Endometrium (tissue), 2 donors: ENCODE measurements around the gene NFE2L1.
A peak's percentile ranks its signal among the peaks of the same experiment; 100 is the strongest.
"Not testable (repeated sequence)": the region's sequence is repeated elsewhere in the genome, so short reads cannot be mapped to it uniquely, and the experiment has no call there.

Experiments
- FAIRE-seq: peaks from 2 replicates; lab custom pipeline; 2012; peaks lifted over from hg19 to GRCh38; lab: Jason Lieb, UNC
- donor health status: control.
- donor health status: control.

The NFE2L1 gene

DNA sequence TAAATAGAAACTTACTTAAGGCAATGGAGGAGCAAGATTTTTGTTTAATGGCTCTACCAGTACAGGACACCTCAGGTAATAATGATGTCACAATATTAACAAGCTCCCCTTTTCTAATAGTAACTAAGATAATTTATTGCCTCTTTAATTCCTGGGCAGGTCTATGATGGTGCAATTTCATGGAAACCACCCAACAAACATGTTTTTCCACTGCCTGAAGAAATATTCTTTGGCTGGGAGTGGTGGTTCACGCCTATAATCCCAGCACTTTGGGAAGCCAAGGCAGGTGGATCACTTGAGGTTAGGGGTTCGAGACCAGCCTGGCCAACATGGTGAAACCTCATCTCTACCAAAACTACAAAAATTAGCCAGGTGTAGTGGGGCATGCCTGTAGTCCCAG, 19.6 kb downstream of the NFE2L1 start:
- not testable (repeated sequence) for FAIRE-seq

GRCh38 chr17:48068491-48068961, 20.4 kb downstream of the NFE2L1 start:
- FAIRE-seq, result no peak

DNA sequence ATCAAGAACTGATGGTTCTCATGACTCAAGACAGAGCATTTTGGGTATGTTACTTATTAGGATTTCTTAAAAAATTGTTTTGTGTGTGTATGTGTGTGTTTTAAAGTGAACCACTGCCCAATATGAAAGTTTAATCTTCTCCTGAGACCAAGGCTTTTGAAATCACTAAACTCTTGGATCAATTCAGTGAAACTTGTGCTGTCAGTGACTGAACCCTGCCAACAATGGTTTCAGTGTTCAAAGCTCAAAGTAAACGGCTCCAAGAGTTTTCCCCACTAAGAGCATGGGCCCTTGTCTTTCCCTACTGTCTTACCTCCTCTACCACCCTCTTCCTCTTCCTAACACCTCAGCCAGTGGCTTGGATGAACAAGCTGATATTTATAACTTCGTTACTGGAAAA, 22.0 kb downstream of the NFE2L1 start:
- no peak for FAIRE-seq

GRCh38 chr17:48071654-48072053, 23.5 kb downstream of the NFE2L1 start:
- no peak for FAIRE-seq

DNA sequence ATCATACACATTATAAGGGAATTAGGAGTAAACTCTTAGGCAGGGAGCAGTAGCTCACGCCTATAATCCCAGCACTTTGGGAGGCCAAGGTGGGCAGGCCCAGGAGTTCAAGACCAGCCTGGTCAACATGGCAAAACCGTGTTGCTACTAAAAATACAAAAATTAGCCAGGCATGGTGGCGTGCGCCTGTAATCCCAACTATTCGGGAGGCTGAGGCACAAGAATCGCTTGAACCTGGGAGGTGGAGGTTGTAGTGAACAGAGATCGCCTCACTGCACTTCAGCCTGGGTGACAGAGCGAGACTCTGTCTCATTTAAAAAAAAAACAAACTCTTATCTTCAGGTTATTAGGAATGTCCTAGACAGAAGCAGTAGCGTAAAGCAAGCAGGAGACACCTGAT, 24.7 kb downstream of the NFE2L1 start:
- not testable (repeated sequence) for FAIRE-seq

GRCh38 chr17:48073566-48074094, 25.5 kb downstream of the NFE2L1 start:
- not testable (repeated sequence) for FAIRE-seq

DNA sequence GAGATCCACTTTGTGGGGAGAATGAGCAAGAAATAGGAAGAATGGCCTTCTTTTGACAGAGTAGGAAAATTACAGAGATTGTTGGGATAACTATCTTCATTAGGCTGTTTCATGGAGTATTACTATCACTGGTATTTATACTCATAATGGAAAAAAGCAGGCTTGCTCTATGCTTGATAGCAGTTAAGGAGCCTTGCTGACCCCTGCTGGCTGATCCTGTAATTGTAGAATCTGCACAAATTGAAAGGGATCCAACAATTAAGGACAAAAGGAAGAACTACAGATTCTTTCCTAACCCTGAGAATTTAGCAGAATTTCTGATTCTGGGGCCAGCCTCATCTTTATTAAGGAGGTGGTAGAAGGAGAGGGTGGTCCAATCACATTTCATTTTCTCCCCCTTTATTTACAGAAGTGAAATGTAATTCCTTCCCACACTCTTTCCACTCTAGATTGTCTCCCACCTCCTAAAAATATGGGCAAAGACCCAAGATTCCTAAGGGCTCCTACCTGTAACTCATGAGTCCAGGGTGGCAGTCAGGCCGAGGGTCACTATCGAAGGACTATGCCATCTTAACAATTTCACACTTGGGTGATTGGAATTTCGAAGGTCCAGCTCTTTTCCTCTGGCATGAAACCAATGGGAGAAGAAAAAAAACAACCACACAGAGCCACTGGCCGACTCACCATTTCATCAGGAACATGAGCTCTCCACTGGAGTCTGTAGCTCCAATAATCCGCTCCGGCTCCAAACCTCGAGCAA, 26.3 kb downstream of the NFE2L1 start:
- FAIRE-seq, result peak; percentile 70

DNA sequence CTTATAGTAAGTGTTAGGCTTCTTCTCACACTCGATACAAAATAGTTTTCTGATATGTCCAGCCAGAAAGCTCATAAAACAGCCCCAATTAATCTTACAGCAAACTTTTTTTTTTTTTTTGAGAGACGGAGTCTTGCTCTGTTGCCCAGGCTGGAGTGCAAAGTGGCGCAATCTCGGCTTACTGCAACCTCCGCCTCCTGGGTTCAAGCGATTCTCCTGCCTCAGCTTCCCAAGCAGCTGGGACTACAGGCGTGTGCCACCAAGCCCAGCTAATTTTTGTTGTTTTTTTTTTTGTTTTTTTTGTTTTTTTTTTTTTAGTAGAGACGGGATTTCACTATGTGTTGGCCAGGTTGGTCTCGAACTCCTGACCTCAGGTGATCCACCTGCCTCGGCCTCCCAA, 29.0 kb downstream of the NFE2L1 start:
- not testable (repeated sequence) for FAIRE-seq

- no peak for FAIRE-seq
These were observed 33.7 kb downstream of the NFE2L1 start for GRCh38 chr17:48081858-48082257.

GRCh38 chr17:48084932-48085331, 36.8 kb downstream of the NFE2L1 start:
- no peak for FAIRE-seq

GRCh38 chr17:48093341-48094045, 45.3 kb downstream of the NFE2L1 start:
- FAIRE-seq, result no peak

DNA sequence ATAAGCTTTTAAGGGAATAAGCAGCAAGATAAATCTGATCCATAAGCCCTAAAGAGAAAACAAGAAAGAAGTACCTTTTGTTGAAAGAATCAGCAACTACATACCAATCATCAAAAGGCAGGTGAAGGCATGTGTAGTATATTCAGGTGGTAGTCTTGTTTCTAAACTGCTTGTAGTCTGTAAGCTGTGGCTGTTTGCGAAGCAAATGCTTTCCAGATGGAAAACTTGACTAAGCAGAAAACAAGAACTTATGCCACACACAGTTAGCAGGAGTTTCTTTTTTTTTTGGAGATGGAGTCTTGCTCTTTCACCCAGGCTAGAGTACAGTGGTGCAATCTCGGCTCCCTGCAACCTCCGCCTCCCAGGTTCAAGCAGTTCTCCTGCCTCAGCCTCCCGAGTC, 47.5 kb downstream of the NFE2L1 start:
- FAIRE-seq, result no peak

DNA sequence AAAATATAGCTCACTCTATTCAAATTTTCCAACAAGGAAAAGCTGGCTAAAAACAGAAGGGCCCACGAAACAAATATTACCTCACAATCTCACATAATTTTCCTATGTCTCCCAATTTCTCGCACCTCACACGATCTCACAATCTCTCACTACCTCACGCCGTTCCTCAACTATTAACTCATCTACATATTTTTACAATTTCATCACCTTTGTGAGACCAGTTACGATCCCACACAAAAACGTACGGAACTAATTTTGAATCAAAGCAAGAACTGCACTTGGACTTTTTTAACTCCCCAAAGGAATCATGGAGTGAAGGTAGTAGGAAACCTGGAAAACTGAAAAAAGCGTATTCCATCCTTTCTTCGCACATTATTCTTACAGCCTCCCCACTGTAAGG, 52.0 kb downstream of the NFE2L1 start:
- no peak for FAIRE-seq

DNA sequence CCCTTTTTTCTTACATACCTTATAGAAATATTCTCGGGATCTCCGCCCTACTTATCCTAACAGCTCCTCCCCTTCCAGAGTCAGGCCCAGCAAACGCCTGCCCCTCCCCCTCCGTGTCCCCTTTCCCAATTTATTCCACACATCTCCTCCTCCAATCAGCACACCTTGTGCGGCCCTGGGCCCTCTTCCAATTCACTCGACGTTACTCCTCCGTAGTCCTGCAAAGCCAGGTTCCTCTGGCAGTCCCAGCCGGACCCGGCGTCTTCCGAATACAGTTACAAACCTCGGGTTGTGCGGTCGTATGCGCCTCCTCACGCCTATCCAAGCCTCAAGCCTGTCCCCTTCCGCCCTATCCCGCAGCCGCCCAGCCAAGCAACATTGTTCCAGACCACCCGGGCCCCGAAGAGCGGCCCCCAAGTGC, 52.4 kb downstream of the NFE2L1 start:
- FAIRE-seq, result no peak

GRCh38 chr17:48101012-48101720, 53.0 kb downstream of the NFE2L1 start, which contains the start of gene CBX1:
Gene CBX1, minus strand, starts transcription at chr17:48101478. Its CDS starts 24,474 bp downstream, at chr17:48077004.
- no peak for FAIRE-seq

GRCh38 chr17:48102043-48102750, 54.0 kb downstream of the NFE2L1 start:
- no peak for FAIRE-seq

DNA sequence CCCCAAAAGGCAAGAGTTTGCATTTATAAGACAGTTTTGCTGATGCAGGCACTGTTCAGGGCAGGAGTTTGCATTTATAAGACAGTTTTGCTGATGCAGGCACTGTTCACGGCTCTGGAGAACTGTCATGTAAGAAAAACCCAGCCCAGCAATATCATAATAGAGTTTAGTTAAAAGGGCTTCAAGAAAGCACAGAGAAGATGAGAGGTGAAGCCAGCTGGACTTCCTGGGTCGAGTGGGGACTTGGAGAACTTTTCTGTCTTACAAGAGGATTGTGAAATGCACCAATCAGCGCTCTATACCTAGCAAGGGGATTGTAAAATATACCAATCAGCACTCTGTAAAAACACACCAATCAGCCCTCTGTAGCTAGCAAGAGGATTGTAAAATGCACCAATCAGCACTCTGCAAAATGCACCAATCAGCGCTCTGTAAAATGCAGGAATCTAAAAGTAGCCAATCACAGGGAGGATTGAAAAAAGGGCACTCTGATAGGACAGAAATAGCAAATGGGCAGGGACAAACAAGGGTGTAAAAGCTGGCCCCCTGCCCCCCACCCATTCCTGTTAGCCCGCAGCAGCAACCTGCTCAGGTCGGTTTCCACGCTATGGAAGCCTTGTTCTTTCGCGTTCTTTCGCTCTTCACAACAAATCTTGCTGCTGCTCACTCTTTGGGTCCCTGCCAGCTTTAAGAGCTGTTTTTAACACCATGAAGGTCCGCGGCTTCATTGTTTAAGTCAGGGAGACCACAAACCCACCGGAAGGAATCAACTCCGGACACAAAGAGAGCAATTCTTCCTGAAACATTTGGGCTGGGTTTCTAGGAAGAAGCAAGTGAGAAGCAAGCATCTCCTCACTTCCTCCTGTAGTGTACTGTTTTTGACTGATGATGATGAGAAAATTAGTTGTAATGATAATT, 54.9 kb downstream of the NFE2L1 start:
- no peak for FAIRE-seq

- no peak for FAIRE-seq
These were observed 56.3 kb downstream of the NFE2L1 start for GRCh38 chr17:48104440-48104839.

DNA sequence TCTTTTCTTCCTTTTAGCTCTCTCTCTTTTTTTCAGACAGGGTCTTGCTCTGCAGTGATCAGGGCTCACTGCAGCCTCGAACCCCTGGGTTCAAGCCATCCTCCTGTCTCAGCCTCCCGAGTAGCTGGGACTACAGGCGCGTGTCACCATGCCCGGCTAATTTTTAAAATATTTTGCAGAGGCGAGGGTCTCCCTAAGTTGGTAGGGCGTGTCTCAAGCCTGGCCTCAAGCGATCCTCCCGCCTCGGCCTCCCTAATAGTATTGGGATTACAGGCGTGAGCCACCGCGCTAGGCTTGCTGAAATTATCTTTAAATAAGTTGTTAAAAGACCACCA, 58.6 kb downstream of the NFE2L1 start:
- FAIRE-seq, result no peak

GRCh38 chr17:48107137-48108055, 59.2 kb downstream of the NFE2L1 start, which contains the start of gene SNX11:
Gene SNX11, plus strand, starts transcription at chr17:48107766. Its CDS starts 4,278 bp downstream, at chr17:48112044.
- FAIRE-seq, result no peak
